Gastroesophageal sphincter (tissue), 3 donors: ENCODE measurements around the gene UBE2G2.

Source experiments
- CTCF ChIP-seq, 4 experiments: fragments of 200-600 bp in 2 of 4; fragments of 450-650 bp in 2 of 4; sonication (generic) in 1 of 4; IDR thresholded peaks; one replicate each; pipeline ENCODE4 v1.5.1; 2017 to 2019; ENCODE audit warnings: antibody characterized with exemption in 4 of 4, mild to moderate bottlenecking in 2 of 4, moderate library complexity in 2 of 4
- POLR2AphosphoS5 ChIP-seq: sonication (generic); formaldehyde crosslinking; IDR thresholded peaks from one replicate; pipeline ENCODE4 v1.6.1; 2017; ENCODE audit warnings: antibody characterized with exemption

- TF ChIP-seq CTCF (IDR thresholded peaks at IDR 0.05), result no peak
- no peak for TF ChIP-seq POLR2AphosphoS5
Observed at GRCh38 chr21:44748621-44749020, 53.0 kb downstream of the UBE2G2 start.
